ENCODE measurements around the gene FAM168A.

GRCh38 chr11:73390601-73391565 lies 207.0 kb downstream of the FAM168A start:
- TF ChIP-seq CTCF (IDR thresholded peaks at IDR 0.05; ENCODE audit: low read depth, low read length, missing input control), result no peak
- TF ChIP-seq RAD21 (IDR thresholded peaks at IDR 0.05), result no peak
- TF ChIP-seq SP1 (IDR thresholded peaks at IDR 0.05), result no peak
- no peak for TF ChIP-seq REST (IDR thresholded peaks at IDR 0.05)
- TF ChIP-seq MAX (IDR thresholded peaks at IDR 0.05), result no peak
- no peak for TF ChIP-seq YY1 (IDR thresholded peaks at IDR 0.05)
- no peak for TF ChIP-seq EGR1 (IDR thresholded peaks at IDR 0.05; ENCODE audit: low read depth in 2 of 2)
- no peak for TF ChIP-seq ATF3 (IDR thresholded peaks at IDR 0.05)
- TF ChIP-seq HNF4G (IDR thresholded peaks at IDR 0.05), result no peak
- no peak for TF ChIP-seq GABPA (IDR thresholded peaks at IDR 0.05 in 1 of 2, conservative IDR thresholded peaks at IDR 0.05 in 1 of 2)

Data from liver (tissue), 3 donors.